Stimulated activated CD8-positive, alpha-beta memory T cell treated with anti-CD3 and anti-CD28 coated beads, Interleukin-12 subunit alpha, Interleukin-12 subunit beta, amount 100 ng/mL, for 24 hours (primary cell): ENCODE measurements around the gene TBC1D24.
"Not testable (repeated sequence)": the region's sequence is repeated elsewhere in the genome, so short reads cannot be mapped to it uniquely, and the experiment has no call there.

ENCODE experiments used
- DNase-seq: peaks from one replicate; pipeline ENCODE4 v3.0.0-alpha.2; 2020; ENCODE audit errors: extremely low read depth

The TBC1D24 gene

GRCh38 chr16:2474877-2475412 lies at the start of gene TBC1D24:
TSS of gene TBC1D24 (plus strand) at chr16:2475127. CDS start at chr16:2496149, 21,022 bp downstream.
- DNase-seq = peak; percentile 59

- DNase-seq = no peak
Observed at GRCh38 chr16:2425825-2426430, 49.0 kb upstream of the TBC1D24 start.

- no peak for DNase-seq
Observed at GRCh38 chr16:2426941-2427361, 48.0 kb upstream of the TBC1D24 start.

- DNase-seq = no peak
Observed at GRCh38 chr16:2427526-2427925, 47.4 kb upstream of the TBC1D24 start.

GRCh38 chr16:2428051-2428783 lies 46.7 kb upstream of the TBC1D24 start:
- DNase-seq = no peak

GRCh38 chr16:2428784-2429033 lies 46.2 kb upstream of the TBC1D24 start:
- DNase-seq = no peak

GRCh38 chr16:2429034-2429770 lies 45.7 kb upstream of the TBC1D24 start, which contains the start of gene CCNF:
TSS of gene CCNF (plus strand) at chr16:2429447. CDS start at chr16:2429482, 35 bp downstream.
- peak; percentile 95 for DNase-seq

GRCh38 chr16:2429771-2430663 lies 44.9 kb upstream of the TBC1D24 start:
- no peak for DNase-seq

GRCh38 chr16:2432286-2432685 lies 42.6 kb upstream of the TBC1D24 start:
- no peak for DNase-seq

- DNase-seq = no peak
Observed at GRCh38 chr16:2432801-2433505, 42.0 kb upstream of the TBC1D24 start.

- DNase-seq = not testable (repeated sequence)
Observed at GRCh38 chr16:2435236-2435635, 39.7 kb upstream of the TBC1D24 start.

- DNase-seq = no peak
Observed at GRCh38 chr16:2436110-2436509, 38.8 kb upstream of the TBC1D24 start.

GRCh38 chr16:2437032-2437790 lies 37.7 kb upstream of the TBC1D24 start:
- DNase-seq = no peak

GRCh38 chr16:2438121-2438520 lies 36.8 kb upstream of the TBC1D24 start:
- DNase-seq = no peak

- no peak for DNase-seq
Observed at GRCh38 chr16:2439598-2439997, 35.3 kb upstream of the TBC1D24 start.

- not testable (repeated sequence) for DNase-seq
Observed at GRCh38 chr16:2441143-2441804, 33.7 kb upstream of the TBC1D24 start.

- DNase-seq = no peak
Observed at GRCh38 chr16:2443555-2443954, 31.4 kb upstream of the TBC1D24 start.

- DNase-seq = no peak
Observed at GRCh38 chr16:2447920-2448583, 26.9 kb upstream of the TBC1D24 start.

- DNase-seq = no peak
Observed at GRCh38 chr16:2449118-2449517, 25.8 kb upstream of the TBC1D24 start.
